ENCODE measurements around the gene RBKS.

Gene RBKS

DNA sequence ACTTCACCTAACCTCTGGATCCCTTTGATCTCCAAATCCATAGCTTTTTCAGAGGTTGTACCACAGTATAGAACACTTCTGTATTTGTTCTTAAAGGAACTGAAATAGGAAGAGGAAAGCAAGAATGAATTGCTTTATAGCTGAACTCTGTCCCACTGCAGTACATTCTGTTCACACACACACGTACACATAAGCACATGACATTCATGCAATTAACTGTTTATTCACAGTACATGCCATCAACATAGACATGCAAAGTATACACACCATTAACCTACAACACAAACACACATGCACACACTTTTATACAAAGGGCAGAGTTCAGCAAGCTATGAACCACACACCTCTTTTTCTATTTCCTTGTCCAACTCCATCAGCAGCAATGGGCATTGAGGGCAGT, 75.4 kb downstream of the RBKS start:
- Histone ChIP-seq H3K27me3 (ENCODE audit: low read depth, low read length) (peaks cover 9% of the 10 kb centered on the region), H3K4me3 (ENCODE audit: low read length) (no peak overlapping the region), H2AFZ (ENCODE audit: low read depth, low read length) (no peak overlapping the region), H3K4me2 (ENCODE audit: low read length) (no peak overlapping the region), H3K4me1 (ENCODE audit: low read length) (no peaks in the 10 kb centered on the region), H4K20me1 (ENCODE audit: insufficient read depth, low read length) (no peaks in the 10 kb centered on the region), H3K36me3 (replicated peaks; ENCODE audit: low read depth, low read length) (no peaks in the 10 kb centered on the region), H3K9me3 (ENCODE audit: insufficient read depth, low read length) (no peaks in the 10 kb centered on the region), H3K79me2 (ENCODE audit: low read length) (no peaks in the 10 kb centered on the region), H3K9ac (ENCODE audit: low read length) (no peak overlapping the region), H3K27ac (ENCODE audit: low read length) (no peak overlapping the region)
- TF ChIP-seq, protein P1, sequence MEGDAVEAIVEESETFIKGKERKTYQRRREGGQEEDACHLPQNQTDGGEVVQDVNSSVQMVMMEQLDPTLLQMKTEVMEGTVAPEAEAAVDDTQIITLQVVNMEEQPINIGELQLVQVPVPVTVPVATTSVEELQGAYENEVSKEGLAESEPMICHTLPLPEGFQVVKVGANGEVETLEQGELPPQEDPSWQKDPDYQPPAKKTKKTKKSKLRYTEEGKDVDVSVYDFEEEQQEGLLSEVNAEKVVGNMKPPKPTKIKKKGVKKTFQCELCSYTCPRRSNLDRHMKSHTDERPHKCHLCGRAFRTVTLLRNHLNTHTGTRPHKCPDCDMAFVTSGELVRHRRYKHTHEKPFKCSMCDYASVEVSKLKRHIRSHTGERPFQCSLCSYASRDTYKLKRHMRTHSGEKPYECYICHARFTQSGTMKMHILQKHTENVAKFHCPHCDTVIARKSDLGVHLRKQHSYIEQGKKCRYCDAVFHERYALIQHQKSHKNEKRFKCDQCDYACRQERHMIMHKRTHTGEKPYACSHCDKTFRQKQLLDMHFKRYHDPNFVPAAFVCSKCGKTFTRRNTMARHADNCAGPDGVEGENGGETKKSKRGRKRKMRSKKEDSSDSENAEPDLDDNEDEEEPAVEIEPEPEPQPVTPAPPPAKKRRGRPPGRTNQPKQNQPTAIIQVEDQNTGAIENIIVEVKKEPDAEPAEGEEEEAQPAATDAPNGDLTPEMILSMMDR (IDR thresholded peaks at IDR 0.05; ENCODE audit: low read depth, low read length) = no peak
- TF ChIP-seq EZH2phosphoT487 (IDR thresholded peaks at IDR 0.05; ENCODE audit: low read depth) = no peak

DNA sequence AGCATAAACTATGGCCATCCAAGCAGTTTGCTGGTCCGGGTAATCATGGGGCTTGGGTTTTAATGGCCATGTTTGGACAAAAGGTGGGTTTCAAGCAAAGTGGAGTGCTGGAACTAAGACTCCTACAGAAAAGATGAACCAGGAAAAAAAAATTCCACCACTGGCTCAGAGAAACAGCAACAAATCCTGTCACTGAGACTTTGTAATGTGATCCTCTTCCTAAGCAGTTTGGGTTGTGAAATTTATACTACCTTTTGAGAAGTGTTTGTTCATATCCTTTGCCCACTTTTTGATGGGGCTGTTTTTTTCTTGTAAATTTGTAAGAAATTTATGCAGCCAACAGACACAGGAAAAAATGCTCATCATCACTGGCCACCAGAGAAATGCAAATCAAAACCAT, 78.4 kb downstream of the RBKS start:
- no peak overlapping the region for H3K4me3 ChIP-seq (ENCODE audit: low read length)
- H3K79me2 ChIP-seq (ENCODE audit: low read length) = no peaks in the 10 kb centered on the region
- H2AFZ ChIP-seq (ENCODE audit: low read depth, low read length) = no peak overlapping the region
- peaks cover 9% of the 10 kb centered on the region for H3K27me3 ChIP-seq (ENCODE audit: low read depth, low read length)
- H3K4me2 ChIP-seq (ENCODE audit: low read length) = no peak overlapping the region
- no peaks in the 10 kb centered on the region for H3K9me3 ChIP-seq (ENCODE audit: insufficient read depth, low read length)
- no peak overlapping the region for H3K9ac ChIP-seq (ENCODE audit: low read length)
- H3K36me3 ChIP-seq (replicated peaks; ENCODE audit: low read depth, low read length) = no peaks in the 10 kb centered on the region
- H4K20me1 ChIP-seq (ENCODE audit: insufficient read depth, low read length) = no peaks in the 10 kb centered on the region
- H3K4me1 ChIP-seq (ENCODE audit: low read length) = no peaks in the 10 kb centered on the region
- H3K27ac ChIP-seq (ENCODE audit: low read length) = no peak overlapping the region
- TF ChIP-seq, protein P1 (IDR thresholded peaks at IDR 0.05; ENCODE audit: low read depth, low read length) = no peak
- TF ChIP-seq EZH2phosphoT487 (IDR thresholded peaks at IDR 0.05; ENCODE audit: low read depth) = no peak

DNA sequence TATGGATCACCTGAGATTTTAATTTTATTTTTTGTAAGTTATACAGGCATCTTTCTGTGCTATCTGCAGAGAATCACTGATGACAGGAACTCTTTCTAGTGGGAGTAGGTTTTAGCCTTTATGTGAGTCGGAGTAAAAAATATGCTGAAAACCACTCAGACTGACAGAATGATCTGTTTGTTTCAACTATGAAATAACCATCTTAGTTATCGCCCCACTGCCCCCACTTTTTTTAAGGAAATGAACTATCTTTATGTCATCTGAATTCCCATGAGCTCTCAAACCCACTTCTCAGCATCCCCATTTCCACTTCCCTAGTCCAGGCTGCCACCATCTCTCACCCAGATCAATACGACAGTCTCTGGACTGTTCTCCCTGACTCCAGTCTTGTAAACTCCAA, 79.7 kb downstream of the RBKS start:
- Histone ChIP-seq H4K20me1 (ENCODE audit: insufficient read depth, low read length) (no peaks in the 10 kb centered on the region), H3K4me2 (ENCODE audit: low read length) (no peak overlapping the region), H3K4me3 (ENCODE audit: low read length) (no peak overlapping the region), H3K27ac (ENCODE audit: low read length) (no peak overlapping the region), H3K4me1 (ENCODE audit: low read length) (no peaks in the 10 kb centered on the region), H3K9ac (ENCODE audit: low read length) (no peak overlapping the region), H3K9me3 (ENCODE audit: insufficient read depth, low read length) (no peaks in the 10 kb centered on the region), H3K36me3 (replicated peaks; ENCODE audit: low read depth, low read length) (no peaks in the 10 kb centered on the region), H3K27me3 (ENCODE audit: low read depth, low read length) (peaks cover 8% of the 10 kb centered on the region), H3K79me2 (ENCODE audit: low read length) (no peaks in the 10 kb centered on the region), H2AFZ (ENCODE audit: low read depth, low read length) (no peak overlapping the region)
- no peak for TF ChIP-seq EZH2phosphoT487 (IDR thresholded peaks at IDR 0.05; ENCODE audit: low read depth)
- TF ChIP-seq, protein P1 (IDR thresholded peaks at IDR 0.05; ENCODE audit: low read depth, low read length) = no peak

DNA sequence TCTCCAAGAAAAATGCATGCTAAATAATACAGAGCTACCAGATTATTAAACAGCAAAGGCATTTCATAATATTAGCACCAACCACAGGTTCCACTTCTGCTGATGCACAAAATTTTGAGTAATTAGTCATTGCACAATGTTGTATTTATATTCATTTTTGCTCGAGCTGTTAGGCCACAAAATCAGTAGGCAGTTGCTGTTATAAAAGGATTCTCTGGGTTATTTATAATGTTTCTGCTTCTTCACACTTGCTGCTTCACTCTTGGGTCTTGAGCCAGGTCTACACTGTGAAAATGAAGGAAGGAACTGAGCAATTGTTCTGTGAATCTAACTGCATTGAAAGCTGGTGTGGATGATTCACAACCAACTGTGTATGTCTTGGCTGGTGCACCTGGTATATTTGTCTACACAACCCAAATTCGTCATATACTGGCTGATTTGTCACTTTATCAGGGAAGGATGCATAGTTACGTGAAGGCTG, 80.4 kb downstream of the RBKS start:
- Histone ChIP-seq H4K20me1 (ENCODE audit: insufficient read depth, low read length) (no peaks in the 10 kb centered on the region), H2AFZ (ENCODE audit: low read depth, low read length) (no peak overlapping the region), H3K9me3 (ENCODE audit: insufficient read depth, low read length) (no peaks in the 10 kb centered on the region), H3K27ac (ENCODE audit: low read length) (no peak overlapping the region), H3K4me2 (ENCODE audit: low read length) (no peak overlapping the region), H3K4me3 (ENCODE audit: low read length) (no peak overlapping the region), H3K27me3 (ENCODE audit: low read depth, low read length) (peaks cover 7% of the 10 kb centered on the region), H3K9ac (ENCODE audit: low read length) (no peak overlapping the region), H3K79me2 (ENCODE audit: low read length) (no peaks in the 10 kb centered on the region), H3K36me3 (replicated peaks; ENCODE audit: low read depth, low read length) (no peaks in the 10 kb centered on the region), H3K4me1 (ENCODE audit: low read length) (no peaks in the 10 kb centered on the region)
- TF ChIP-seq, protein P1 (IDR thresholded peaks at IDR 0.05; ENCODE audit: low read depth, low read length) = no peak
- no peak for TF ChIP-seq EZH2phosphoT487 (IDR thresholded peaks at IDR 0.05; ENCODE audit: low read depth)
